Activated gamma-delta T cell (primary cell): ENCODE results near the gene ANTXR2.
"Not testable (repeated sequence)": the region's sequence is repeated elsewhere in the genome, so short reads cannot be mapped to it uniquely, and the experiment has no call there.

Experiments
- DNase-seq: peaks from one replicate; lab custom pipeline; 2025; lab: John Stamatoyannopoulos, UW
- total RNA-seq, 2 donors: gene quantifications; one replicate each; lab custom pipeline; 2026; lab: John Stamatoyannopoulos, UW

The ANTXR2 gene
- 114 to 131 reads per million in 2 donors for total RNA-seq

DNA sequence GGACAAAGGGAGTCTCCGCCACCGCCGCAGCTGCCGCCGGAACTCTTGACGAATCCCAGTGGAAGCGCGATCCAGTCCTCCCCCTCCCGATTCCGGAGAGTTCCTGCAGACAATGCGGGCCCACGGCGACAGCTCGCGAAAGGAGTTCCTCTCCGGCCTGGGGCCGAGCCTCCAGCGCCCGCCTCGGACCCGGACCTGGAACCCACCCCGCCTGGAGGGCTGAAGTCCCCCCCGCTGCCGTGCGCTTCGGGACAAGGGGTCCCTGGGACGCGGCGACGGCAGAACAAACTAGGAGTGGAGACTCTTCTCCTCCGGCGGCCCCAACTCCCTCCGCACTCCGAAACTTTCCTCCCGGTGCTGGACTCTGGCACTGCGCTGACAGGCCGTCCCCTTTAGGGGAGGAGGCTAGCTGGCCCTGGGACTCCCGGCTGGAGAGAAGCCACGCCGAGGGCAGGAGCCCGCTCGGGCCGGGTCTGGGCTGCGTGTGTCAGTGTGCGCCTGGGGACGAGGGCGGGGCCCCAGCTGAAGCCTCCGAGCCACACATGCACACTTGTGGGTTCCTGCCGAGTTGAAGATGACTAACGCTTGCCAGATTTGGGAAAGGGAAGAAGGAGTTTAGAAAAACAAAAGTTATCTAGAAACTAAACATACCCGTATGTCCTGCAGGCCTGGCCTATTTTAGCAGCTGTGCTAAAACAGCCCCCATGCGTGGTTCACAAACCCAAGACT is at the start of gene ANTXR2:
Gene ANTXR2 (minus strand): TSS at position 486 of the 729 bp plus-strand sequence. CDS start 669 bp downstream, outside the sequence.
- peak; percentile 50 for DNase-seq

GRCh38 chr4:80121815-80122214 is 48.8 kb upstream of the ANTXR2 start:
- not testable (repeated sequence) for DNase-seq

GRCh38 chr4:80119620-80120019 is 46.6 kb upstream of the ANTXR2 start:
- not testable (repeated sequence) for DNase-seq

DNA sequence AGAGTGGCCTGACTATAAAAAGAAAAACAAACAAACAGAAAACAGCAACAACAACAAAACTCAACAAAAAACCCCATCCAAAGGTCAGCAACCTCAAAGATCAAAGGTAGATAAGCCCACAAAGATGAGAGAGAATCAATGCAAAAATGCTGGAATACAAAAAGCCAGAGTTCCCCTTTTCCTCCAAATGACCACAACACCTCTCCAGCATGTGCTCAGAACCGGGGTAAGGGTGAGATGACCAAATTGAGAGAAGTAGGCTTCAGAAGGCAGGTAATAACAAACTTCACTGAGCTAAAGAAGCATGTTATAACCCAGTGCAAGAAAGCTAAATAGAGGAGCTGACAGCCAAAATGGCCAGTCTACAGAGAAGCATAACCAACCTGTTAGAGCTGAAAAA is 43.5 kb upstream of the ANTXR2 start:
- no peak for DNase-seq

DNA sequence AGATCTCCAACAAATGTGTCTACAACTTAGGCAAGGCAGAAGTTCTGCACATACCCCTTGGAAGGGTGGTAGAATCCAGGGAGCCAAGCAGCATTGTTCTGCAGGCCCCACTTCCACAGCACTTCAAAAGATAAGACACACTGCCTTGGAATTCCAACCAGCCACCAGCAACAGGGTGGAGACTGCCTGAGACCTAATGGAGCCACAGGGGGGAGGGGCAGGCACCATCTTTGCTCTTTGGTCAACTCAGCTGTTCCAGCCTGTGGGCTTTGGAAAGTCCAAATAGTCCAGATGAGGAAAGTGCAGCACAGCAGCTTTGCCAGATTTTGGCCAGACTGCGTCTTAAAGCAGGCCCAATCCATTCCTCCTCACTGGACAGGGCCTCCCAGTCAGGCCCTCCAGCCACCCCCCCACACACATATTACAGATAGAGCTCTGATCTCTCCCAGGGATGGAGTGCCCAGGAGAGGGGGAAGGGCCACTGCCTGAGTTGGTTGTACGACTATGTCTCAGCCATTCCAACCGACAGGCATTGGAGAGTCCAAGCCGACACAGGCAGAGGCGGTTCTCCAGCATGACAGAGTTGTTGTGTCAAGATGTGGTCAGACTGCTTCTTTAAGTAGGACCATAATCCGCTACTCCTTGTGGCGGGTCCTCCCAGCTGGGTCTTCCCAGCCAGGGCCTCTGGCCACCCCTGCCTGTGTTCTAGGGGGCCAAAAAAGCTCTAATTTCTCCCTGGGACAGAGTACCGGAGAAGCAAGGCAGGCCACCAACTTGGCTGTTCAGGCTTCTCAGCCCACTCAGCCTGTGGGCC is 42.5 kb upstream of the ANTXR2 start:
- DNase-seq, result no peak

DNA sequence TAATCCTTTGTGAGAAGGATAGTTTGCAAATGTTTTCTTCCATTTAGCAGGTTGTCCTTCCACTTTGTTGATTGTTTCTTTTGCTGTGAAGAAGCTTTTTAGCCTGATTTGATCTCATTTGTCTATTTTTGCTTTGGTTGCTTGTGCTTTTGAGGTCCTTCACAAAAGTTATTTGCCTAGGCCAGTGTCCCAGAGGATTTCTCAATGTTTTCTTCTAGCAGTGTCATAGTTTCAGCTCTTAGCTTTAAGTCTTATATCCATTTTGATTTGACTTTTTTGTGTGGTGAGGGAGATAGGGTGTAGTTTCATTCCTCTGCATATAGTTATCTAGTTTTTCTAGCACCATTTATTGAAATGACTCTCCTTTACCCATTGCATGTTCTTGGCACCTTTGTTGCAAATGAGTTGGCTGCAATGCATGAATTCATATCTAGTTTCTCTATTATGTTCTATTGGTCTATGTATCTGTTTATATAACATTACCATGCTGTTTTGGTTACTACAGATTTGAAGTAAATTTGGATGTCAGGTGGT is 41.8 kb upstream of the ANTXR2 start:
- no peak for DNase-seq

GRCh38 chr4:80113615-80114014 is 40.6 kb upstream of the ANTXR2 start:
- DNase-seq, result no peak

GRCh38 chr4:80112236-80112635 is 39.2 kb upstream of the ANTXR2 start:
- DNase-seq, result no peak

DNA sequence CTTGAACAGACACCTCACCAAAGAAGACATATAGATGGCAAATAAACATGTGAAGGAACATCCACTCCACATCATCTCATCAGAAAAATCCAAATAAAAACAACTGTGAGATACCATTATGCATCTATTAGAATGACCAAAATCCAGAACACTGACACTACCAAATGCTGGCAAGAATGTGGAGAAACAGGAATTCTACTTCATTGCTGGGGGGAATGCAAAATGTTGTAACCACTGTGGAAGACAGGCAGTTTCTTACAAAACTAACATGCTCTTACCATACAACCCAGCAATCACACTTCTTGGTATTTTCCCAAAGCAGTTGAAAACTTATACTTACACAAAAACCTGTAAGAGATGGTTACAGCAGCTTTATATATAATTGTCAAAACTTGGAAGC is 38.2 kb upstream of the ANTXR2 start:
- no peak for DNase-seq

DNA sequence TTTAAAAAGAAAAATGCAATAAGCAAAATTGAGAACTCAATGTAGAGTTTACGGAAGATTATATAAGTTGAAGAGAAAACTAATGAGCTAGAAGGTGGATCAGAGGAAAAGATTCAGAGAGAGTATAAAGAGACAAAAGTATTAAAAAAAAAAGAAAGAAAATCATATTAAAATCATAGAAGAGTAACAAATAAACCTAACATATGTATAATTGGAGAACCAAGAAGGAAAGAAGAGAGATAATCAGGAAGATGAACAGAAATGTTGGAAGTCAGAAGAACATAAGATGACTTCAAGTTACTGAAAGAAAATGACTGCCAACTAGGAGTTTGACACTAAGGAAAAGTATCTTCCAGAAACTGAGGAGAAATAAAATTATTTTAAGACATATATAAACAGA is 34.3 kb upstream of the ANTXR2 start:
- no peak for DNase-seq

GRCh38 chr4:80104927-80105326 is 31.9 kb upstream of the ANTXR2 start:
- no peak for DNase-seq

GRCh38 chr4:80103629-80104028 is 30.6 kb upstream of the ANTXR2 start:
- DNase-seq, result no peak

- no peak for DNase-seq
Observed at GRCh38 chr4:80101792-80102116, 28.7 kb upstream of the ANTXR2 start.

DNA sequence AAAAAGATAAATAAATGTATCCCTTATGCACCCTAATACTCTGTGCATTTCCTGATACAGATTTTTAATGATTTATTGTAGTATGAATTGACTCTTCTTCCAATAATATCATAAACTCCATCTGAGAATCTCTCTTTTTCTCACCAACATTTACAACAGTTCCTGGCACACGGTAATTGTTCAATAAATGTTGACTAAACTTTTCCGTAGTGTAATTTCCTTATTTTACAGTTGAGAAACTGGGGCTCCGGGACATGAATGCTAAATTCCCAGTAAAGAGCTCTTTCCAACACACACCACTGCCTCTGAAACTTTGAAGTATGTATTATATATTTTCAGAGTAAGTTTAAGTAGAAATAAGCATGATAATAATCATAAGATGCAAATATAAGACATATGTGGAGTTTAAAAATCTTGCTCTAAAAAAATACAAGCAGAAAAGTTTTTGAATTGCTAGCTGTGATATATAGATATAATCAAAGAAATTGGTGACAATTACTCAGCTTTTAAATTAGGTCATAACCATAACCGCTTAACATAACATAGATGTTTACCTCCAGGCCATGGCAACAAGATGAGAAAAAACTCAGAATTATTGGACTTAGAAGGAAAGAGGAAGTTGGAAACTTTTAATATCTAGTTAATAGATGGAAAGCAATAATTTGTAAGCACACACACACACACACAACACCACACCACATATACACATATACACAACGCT is 28.2 kb upstream of the ANTXR2 start:
- no peak for DNase-seq

DNA sequence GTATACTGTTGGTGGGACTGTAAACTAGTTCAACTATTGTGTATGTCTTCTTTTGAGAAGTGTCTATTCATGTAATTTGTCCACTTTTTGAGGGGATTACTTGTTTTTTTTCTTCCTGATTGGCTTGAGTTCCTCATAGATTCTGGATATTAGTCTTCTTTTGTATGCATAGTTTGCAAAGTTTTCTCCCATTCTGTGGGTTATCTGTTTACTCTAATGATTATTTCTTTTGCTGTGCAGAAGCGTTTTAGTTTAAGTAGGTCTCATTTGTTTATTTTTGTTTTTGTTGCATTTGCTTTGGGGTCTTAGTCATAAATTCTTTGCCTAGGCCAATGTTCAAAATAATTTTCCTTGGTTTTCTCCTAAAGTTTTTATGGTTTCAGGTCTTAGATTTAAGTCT is 26.6 kb upstream of the ANTXR2 start:
- DNase-seq, result no peak

- no peak for DNase-seq
Observed at GRCh38 chr4:80098635-80099034, 25.6 kb upstream of the ANTXR2 start.

GRCh38 chr4:80097400-80098177 is 24.6 kb upstream of the ANTXR2 start:
- no peak for DNase-seq

DNA sequence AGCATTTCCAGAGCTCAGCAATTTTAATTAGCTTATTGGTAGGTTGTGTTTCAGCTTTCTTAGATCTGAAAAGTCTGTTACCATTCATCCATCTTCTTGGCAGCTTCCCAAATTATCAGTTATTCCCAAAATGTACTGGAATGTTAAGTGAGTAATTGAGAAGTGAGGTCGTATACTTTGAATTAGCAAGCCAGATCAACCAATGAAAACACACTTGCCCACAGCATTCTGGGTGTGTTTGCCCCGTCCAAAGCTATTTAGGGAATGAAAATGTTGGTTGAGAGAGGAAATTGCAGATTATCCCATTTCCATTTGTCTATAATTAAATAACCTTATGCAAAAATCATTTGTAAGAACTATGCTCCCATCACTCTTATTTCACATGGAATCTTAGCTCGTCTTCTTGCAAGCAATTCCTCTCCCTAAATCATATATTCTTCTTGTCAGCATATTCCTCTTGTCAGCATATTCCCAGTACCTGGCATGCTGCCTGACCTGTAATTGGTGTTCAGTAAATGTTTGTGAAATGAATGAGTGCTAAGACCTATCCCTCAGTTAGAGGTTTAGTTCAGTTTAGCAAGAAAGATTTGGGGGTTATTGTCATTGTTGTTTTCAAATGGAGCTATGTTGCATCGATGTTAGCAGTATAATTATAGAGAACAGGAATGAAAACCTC is 23.3 kb upstream of the ANTXR2 start:
- DNase-seq, result no peak

DNA sequence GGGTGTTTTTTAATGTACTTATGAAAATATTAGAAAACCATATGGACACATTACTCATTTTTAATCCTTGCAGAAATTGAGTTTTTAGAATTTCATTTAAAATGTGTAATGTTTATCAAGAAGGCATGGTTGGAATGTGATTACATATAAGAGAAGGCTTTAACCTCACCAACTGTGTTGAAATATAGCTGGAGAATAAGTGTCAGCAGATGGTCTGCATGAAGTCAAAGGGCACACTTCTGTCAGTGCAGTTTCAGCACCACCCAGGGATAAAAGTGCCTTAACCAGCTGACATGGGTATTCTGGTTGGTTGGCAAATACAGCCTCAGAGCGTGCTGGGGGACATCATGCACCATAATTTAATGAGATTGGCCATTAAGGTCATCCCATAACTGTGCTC is 21.2 kb upstream of the ANTXR2 start:
- no peak for DNase-seq

DNA sequence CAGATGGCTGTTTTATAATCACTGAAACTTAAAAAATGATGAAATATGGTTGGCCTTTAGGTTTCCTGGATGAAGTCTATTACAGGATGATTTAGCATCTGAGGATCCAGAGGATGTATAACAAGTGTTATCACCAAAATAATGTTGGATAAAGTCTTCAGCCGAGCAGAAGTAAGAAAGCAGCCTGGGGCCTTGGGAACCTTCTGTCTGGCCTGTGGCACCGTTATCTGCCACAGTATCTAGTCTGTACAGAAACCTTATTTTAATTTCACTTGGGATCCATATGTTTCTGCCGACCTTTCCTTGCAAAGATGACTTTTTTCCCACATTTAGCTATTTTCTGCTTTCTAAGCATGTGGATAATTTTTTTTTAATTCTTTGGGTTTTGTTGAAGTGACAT is 20.5 kb upstream of the ANTXR2 start:
- no peak for DNase-seq

- DNase-seq, result no peak
Observed at GRCh38 chr4:80092847-80093246, 19.8 kb upstream of the ANTXR2 start.
